ENCODE data around the gene SPAG6.
"Not testable (repeated sequence)": the region's sequence is repeated elsewhere in the genome, so short reads cannot be mapped to it uniquely, and the experiment has no call there.

SPAG6 gene

GRCh38 chr10:22345301-22346095, at the start of gene SPAG6:
Gene SPAG6, plus strand, starts transcription at chr10:22345496. Its CDS starts 116 bp downstream, at chr10:22345612.
- no peak for DNase-seq

GRCh38 chr10:22301193-22301592, 44.1 kb upstream of the SPAG6 start:
- no peak for DNase-seq

- no peak for DNase-seq
These were observed 41.8 kb upstream of the SPAG6 start for GRCh38 chr10:22303461-22303860.

- no peak for DNase-seq
These were observed 39.6 kb upstream of the SPAG6 start for GRCh38 chr10:22305721-22306120.

GRCh38 chr10:22308390-22308789, 36.9 kb upstream of the SPAG6 start:
- no peak for DNase-seq

- no peak for DNase-seq
These were observed 35.9 kb upstream of the SPAG6 start for GRCh38 chr10:22309180-22310000.

GRCh38 chr10:22310012-22310411, 35.3 kb upstream of the SPAG6 start:
- DNase-seq: not testable (repeated sequence)

- no peak for DNase-seq
These were observed 34.4 kb upstream of the SPAG6 start for GRCh38 chr10:22310928-22311327.

GRCh38 chr10:22314852-22315251, 30.4 kb upstream of the SPAG6 start:
- no peak for DNase-seq

GRCh38 chr10:22315455-22316285, 29.6 kb upstream of the SPAG6 start:
- DNase-seq: no peak

- DNase-seq: no peak
These were observed 28.8 kb upstream of the SPAG6 start, which contains the start of gene COMMD3 for GRCh38 chr10:22316286-22317075. Gene COMMD3, plus strand, starts transcription at chr10:22316388. Its CDS starts 30 bp downstream, at chr10:22316418.

GRCh38 chr10:22317076-22317370, 28.3 kb upstream of the SPAG6 start:
- DNase-seq: no peak

- no peak for DNase-seq
These were observed 27.3 kb upstream of the SPAG6 start for GRCh38 chr10:22317771-22318565.

GRCh38 chr10:22318772-22319171, 26.5 kb upstream of the SPAG6 start:
- no peak for DNase-seq

- no peak for DNase-seq
These were observed 25.7 kb upstream of the SPAG6 start for GRCh38 chr10:22319547-22319979.

- DNase-seq: no peak
These were observed 25.2 kb upstream of the SPAG6 start for GRCh38 chr10:22319980-22320558.

GRCh38 chr10:22320591-22321155, 24.6 kb upstream of the SPAG6 start, which contains the start of gene BMI1:
Gene BMI1, plus strand, starts transcription at chr10:22321099. Its CDS starts 5,351 bp downstream, at chr10:22326450.
- no peak for DNase-seq

GRCh38 chr10:22321156-22321923, 24.0 kb upstream of the SPAG6 start:
- DNase-seq: no peak

- DNase-seq: no peak
These were observed 23.2 kb upstream of the SPAG6 start for GRCh38 chr10:22321924-22322640.
